Activated CD4-positive, alpha-beta T cell treated with anti-CD3 and anti-CD28 coated beads for 4 hours (primary cell): Measurements from ENCODE around the gene PPP2R5E.

ENCODE experiments used
- DNase-seq, 2 donors: peaks; one replicate each; pipeline ENCODE4 v3.0.0-alpha.2; 2020

Gene PPP2R5E

DNA sequence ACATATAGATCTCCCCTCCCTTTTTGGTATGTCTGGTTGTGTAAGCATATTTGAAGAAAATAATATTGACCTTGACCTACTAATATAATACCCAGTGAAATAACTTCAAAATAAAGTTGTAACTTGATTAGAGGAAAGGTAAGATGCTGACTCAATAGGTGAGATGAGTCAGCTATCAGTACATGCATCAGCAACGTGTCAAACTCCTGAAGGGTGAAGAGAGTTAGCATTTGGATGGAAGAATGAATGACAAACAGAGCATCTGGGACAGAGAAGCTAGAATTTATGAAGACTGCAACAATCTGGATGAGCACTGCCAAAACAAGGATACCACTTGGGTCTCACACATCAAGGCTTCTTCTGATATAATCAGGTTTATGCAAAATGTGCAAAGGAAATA, 74.9 kb downstream of the PPP2R5E start:
- DNase-seq: peak in 1 of 2 donors; percentile 10

DNA sequence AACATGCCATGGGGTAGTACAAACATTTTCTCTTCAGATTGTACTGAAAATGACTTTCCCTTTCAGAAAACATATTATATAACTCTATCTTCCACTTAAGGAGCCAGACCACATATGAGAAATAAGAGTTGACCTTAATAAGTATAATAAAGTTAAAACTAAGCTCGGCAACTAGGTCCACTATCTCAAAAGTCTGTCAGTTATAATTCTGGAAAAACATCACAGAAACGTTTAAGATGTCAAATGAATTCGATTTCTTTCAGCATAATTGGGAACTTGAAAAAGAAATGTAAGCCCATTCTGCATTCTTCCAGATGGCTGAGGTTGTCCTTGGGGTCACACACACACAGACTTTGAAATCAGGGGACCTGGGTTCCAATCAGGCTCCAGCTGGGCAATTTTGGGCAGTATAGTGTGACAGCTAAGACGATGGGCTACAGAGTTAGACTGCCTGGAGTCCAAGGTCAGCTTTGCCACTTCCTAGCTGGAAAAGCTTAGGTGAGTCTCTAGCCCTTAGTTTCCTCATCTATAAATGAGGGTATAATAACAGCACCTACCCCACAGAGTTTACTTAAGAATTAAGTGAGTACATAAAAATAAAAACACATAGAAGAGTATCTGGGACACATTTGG, 75.6 kb downstream of the PPP2R5E start:
- no peak for DNase-seq

DNA sequence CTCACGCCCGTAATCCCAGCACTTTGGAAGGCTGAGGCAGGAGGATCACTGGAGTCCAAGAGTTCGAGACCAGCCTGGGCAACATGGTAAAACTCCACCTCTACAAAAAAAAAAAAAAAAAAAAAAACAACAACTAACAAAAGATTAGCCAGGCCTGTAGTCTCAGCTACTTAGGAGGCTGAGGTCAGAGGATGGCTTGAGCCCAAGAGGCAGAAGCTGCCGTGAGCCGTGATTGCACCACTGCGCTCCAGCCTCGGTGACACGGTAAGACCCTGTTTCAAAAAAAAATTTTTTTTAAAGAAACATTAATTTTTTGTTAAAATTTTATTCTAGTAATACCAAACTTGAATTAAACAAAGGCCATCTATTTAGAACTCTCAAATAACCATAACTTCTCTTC, 77.8 kb downstream of the PPP2R5E start:
- DNase-seq: no peak

DNA sequence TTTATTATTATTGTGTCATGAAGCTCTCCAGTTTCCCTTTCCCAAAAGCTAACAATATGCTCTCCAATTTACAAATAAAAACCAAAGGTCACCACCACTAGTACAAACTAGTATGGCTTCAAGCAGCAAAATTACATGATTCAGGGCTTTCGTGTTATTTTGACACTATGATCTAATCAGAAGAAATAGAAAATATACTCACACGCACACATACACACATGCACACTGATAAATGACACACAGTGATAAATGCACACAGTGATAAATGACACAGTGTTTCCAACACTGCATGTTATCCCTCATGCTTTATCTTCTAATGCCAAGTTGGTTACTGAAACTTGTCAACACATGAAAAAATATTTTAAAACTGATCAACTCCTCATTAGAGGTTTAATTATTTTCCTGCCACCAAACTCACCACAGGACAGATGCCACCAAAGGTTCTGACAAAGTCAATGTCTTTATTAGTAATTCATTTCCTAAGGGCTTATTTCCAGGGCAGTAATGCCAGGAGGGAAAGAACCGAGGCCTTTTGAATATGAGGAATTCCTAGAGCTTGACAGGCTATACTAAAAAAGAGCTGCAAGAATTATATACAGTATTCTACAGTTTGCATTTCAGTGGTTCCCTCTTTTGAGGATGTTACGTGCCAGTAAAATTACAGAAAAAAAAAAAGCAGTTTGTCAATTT, 82.4 kb downstream of the PPP2R5E start:
- DNase-seq: no peak

DNA sequence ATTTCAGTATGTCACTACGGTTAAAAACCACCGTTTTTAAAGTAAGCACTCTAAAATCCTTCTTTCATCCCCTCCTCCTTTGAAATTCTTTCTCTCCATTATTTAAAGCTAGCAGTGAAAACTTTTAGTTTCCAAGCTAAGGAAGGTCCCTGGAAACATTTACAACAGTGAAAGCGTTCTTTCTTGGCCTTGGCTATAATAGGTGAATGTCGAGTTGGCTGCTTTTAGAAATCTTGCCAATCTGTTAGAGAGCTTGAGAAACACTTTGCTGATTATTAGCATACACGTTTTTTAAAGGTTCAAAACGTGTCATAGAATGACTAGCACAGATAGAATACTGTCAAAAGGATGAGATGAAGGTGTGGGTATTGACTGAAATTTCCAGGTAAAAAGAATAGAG, 83.4 kb downstream of the PPP2R5E start:
- DNase-seq: no peak

DNA sequence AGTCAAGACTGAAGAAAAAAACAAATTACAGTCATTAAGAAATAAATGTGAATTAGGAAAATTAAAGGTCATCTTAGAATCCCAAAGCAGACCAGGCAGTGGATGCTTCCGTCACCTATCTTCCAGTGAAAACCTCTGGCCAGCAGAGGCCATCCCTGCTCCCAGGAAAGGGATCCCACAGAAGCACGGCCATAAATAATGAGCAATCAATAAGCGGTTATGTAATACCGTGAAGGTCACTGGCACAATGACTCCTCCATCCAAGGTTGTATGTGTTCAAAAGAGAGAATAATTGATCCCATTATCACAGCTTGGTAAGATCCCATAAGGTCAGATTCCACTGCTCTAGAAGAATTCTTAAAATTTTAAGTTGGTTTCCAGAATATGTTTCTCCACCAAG, 85.7 kb downstream of the PPP2R5E start:
- DNase-seq: no peak

DNA sequence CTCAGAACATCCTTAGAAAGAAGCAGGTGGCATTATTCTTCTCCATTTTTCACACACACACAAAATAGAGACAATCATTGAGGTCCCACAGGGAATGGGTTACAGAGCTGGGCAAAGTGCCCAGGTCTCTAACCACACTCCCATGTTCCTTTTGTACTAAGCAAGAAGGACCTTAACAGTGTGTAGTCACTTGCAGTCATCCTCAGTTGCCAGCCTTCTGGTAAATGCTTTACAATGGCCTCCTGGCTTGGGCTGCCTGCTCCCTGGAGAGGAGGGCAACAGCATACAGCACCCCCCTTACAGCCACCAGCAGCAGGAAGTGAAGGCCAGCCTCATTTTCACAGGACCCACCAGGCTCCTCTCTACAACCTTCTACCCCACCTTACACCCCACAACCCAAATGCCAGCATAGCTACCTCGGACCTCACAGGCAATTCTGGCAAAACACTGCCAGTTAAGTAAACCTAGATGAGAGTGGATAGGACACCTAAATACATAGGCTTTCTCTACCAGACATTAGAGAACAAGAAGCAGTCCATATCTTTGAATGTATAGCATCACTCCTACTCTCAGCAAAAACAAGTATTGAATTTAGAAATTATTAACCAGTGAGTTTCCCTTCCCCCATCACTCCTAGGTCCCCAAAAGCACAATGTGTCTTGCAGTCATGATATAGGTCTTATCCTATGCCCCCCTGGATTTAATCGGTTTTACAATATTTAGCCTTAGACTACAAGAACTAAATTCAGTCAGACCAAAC, 88.1 kb downstream of the PPP2R5E start:
- DNase-seq: no peak

DNA sequence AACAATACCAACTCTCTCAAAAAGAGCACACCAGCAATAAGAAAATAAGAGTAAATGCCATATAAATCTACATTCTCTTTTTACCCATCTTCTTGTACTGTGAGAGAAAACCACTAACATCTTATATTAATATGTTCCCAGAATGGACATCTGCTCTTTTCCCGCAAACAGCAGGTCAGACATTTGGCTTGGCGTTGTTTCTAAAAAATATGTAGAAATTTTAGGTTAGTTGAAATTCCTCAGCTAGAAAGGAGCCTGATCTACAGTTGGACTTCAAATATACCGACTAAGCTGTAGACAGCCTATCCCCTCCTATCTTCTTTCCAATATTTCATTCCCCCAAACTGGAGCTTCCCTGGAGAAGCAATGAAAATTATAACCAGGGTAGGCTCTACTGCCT, 88.7 kb downstream of the PPP2R5E start:
- no peak for DNase-seq

DNA sequence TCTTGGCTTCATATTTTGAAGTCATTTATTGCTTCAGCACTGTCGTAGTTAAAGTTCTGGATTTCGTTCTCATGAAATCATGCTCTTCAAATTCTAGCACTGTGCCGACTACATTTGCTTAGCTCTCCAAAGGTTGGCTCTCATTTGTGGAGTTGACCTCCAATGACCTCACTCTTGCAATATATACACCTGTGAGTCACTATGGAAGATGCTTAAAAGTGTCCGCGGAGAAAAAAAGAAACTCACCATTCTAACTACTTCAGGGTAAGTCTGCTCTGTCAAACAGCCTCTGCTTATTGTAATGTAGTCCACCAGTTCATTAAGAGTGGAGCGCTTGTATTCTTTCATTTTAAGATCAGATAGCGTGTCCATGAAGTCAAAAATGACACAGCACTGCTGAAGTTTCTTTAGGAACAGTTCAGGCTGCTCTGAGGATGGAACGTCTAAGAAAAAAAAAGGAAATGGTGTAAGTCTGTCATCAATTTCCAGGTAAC, 89.7 kb downstream of the PPP2R5E start:
- DNase-seq: no peak

DNA sequence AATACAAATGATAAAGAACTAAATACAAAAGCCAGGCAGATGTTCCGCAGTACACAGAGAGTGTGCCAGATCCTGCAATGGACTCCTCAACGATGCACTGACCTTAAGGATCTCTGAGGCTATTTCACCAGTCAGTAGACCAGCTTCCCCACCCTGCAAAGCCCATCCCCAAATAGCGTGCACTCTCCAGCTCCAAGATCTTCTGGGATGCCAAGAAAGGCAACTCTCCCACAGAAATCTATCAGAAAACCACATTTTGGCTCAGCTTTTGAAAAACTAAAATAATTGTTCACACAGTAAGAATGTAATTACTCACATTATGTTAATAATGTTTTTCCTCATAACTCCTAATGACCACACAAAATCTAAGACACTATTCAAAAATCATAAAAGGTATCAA, 90.4 kb downstream of the PPP2R5E start:
- no peak for DNase-seq

DNA sequence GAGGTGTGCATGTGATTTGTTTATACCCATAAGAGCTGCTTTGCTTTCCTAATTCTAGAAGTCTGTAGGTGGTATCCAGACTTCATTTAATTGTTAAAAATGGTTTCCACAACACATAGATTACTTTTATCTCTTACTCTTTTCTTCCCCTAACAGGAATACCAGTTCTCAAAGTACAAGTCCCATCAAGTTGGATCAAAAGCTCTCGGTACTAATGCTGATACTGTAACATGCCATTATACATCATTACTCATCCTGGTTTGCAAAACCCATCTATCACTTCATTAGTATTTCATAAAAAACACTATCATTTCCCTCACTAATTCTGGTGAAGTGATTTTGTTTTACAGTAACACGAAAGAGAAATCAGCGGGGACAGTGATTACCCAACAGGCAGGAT, 94.3 kb downstream of the PPP2R5E start:
- DNase-seq: no peak

DNA sequence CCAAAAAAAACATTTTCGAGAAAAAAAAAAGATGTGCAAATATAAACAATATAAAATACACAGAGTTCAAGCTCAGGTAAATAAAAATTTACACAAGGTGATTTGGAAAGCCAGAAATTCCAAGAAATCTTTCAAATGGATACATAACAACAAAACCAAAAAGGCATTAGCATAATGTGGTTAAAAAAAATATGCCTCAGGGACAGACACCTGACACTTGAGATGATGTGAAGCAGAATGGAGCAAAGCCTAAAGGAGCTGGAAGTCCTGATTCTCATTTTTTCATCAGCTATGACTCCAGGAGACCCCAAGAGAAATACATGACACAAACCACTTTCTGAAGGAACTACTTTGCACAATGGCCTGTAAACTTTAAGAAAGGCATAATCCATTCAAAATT, 98.6 kb downstream of the PPP2R5E start:
- no peak for DNase-seq

DNA sequence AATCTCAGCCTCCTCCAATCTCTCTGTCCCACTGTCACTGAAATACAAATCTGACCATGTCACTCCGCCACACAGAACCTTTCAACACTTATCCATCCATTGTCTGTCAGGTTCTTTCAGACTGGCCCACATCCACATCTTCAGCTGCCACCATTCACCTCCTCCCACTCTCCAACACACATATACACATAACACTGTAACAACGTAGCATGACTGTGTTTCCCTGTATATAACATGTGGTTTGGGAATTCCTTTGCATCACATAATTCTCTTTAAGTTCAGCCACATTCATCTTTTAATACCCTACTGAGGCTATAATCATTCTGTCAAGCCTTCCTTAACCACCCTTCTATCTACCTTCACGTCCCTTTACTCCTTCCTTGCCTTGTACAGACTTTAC, 99.2 kb downstream of the PPP2R5E start:
- DNase-seq: no peak

DNA sequence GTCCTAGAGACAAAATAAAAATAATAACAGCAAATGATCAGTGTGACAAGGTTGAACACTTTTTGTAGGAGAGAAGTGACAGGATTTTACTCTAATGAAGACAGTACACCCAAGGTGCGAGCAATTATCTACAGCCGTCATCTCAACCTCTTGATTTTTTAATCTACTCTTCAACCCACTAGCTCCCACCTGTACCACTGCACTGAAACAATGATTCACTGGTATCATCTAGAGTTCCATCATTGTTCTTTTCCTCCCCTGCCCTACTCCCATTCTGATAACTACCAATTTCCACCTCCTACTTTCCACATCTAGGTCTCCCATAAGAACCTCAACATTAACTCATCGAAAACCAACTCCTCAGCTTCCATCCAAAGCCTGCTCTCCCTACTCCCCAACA, 99.8 kb downstream of the PPP2R5E start:
- no peak for DNase-seq

DNA sequence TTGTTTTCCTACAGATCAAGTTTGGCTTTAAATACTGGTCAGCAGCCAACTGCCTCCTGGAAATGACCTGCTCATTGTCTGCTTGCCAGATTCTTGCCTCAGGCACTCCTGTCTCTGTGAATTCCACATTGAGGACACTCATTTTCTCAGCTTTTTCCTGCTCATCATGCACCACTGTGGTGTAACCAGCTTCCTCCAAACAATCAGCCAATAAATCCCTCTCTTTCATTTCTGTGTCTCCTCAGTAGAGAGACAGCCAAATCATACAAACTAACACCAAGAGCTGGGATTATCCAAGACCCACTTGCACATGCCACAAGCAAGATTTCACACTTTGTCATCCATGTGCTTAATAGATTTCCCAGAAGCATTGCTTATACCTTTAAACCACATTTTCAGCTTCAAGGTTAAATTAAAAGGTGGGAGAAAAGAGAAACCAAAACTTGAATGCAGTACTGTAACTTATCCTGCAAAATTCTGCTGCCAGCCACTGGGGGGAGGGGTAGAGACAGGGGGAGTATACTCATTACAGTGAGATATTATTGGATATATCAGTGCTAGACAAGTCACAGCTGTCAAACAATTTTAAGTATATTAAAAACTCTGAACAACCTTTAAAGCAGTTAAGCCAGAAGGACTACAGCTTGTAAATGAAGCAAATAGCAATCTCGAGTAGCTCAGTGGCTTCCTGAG, 105.0 kb downstream of the PPP2R5E start:
- DNase-seq: peak; percentile 33 to 44

DNA sequence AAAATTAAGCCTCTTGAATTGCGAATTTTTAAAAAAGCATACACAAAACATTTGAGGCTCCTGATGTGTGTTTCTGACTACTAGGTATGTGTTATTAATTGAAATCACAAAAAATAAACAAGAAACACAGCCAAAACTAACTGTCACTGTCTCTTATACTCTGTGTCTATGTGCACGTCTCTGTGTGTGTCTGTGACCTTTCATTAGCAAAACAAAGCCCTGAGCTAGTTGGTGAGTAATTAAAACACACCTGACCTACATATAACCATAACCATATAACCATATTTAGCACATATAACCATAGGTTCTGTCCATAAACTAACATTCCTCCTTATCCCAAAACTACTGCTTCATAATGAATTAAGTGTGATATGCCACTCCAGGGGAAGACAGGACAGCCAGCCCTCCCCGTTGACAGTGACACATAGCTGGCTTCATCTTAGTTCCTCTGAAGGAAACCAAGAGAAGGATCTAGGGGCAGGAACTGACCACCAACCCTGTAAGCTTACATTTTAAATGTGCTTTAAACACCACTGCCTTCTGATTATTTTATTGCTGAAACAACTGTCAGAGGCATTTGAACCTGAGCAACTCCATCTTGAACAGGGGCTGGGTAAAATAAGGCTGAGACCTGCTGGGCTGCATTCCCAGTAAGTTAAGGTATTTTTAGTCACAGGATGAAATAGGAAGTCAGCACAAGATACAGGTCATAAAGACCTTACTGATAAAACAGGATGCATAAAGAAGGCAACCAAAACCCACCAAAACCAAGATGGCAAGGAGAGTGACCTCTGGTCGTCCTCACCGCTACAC, 106.7 kb downstream of the PPP2R5E start:
- DNase-seq: no peak

DNA sequence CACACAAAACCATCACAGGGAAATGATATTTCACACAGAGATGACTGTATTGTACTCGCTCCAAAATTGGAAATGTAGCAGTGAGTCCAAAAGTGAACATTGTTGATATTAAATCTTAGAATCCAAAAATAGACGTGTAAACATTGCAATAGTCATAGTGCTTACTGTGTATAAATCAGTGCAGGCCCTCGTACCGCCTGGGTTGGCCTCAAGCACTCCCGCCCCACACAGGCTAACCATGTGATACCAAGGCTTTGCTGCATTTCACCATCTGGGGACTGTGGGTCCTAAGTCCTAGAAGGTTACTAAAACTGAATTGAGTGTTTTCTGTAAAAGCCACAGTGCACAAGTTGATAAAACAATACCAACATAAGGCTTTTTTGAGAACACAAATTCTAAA, 107.3 kb downstream of the PPP2R5E start:
- DNase-seq: no peak

DNA sequence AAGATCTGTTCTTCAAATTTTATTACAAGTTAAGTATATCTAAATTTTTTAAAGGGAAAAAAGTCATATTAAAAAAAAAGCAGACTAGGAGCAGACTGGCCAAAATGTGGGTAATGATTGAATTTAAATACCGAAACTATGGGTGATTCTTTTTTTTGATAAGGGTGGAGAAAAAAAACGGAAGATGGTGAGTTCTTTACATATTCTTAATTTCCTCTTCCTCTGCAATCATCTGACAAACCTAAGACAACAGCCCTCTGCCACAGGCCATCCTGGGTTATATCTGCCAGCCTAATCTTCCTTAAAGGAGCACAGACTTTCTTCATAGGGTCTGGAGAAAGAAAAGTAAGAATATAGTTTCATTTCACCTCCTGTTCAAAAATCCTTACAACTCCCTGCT, 108.0 kb downstream of the PPP2R5E start:
- DNase-seq: no peak

DNA sequence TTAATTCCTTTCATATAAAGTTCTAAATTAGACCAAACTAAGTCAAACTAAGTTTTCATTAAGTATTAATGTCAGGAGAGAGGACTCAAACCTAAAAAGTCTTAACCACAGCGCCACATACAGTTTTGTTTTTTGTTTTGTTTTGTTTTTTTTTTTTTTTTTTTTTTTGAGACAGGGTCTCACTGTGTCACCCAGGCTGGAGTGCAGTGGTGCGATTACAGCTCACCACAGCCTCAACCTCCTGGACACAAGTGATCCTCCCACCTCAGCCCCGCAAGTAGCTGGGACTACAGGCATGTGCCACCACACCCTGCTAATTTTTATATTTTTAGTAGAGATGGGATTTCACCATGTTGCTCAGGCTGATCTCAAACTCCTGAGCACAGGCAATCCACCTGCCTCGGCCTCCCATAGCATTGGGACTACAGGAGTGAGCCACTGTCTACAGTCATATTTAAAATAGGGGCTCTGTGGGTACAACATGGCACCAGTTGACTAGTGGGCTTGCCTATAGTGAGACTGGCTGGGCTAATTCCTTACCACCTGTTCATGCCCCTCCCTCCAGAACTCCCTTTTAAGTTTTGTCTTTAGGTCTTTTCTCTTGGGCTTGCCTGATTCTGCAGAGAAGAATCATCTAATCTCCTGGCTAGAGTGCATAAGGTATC, 110.2 kb downstream of the PPP2R5E start:
- DNase-seq: no peak

DNA sequence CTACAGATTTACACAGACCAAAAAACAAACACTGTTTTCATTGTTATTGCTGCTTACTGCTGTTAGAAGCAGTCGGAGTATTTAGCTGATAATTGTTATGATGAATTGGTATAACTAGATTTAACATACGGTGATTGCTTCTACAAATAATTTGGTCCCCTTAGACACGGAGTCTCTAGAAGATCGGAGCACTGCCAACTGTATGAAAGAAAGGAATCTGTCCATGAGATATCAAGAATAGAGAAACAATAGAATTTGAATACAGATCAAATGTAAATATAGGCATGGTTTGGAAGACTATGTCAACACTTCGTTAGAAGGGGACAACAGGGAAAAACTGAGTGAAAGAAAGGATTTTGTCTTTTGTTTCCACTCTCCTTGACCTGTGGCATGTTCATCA, 110.9 kb downstream of the PPP2R5E start:
- DNase-seq: no peak

DNA sequence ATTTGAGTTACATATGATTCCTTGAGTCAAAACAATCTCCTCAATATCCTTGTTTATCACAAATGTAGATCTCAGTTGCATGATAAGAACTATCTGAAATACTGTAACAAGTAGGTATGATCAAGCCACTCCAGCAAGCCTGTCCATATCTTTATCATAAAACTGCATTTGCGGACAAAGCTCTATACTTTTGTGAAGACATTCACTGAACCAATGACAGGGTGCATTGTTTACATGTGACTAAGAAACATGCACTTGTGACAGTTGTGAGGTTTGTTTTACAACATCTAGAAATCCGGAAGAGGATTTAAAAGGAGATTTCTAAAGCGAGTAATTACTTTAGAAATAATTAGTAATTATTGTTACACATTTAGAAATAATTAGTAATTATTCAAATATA, 111.7 kb downstream of the PPP2R5E start:
- no peak for DNase-seq

DNA sequence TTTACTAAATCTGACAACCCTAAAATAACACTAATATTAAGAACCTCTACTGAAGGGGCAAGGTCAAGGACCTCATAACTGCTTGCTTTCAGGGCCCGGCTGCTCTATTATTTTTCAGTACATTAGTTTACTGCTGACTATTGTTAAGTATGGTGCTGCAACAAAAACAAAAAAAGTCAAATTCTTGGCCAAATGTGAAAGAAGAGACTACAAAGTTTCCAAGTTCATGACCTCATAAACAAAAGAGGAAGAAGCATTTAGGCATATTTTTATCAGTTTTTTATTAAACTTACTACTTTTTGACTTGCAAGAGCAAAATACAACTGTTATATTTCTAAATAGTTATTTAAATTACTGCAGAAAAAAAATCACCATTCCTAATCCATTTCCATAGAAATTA, 114.7 kb downstream of the PPP2R5E start:
- DNase-seq: no peak
